ENCODE data around the gene EFCAB5.

GRCh38 chr17:29949696-29950095 is 8.3 kb downstream of the EFCAB5 start:
- no peak for TF ChIP-seq POLR2AphosphoS5 (IDR thresholded peaks at IDR 0.05; ENCODE audit: borderline replicate concordance, low read depth, low read length)
- TF ChIP-seq EZH2 (IDR thresholded peaks at IDR 0.05), result no peak
- TF ChIP-seq FOXP2 (optimal IDR thresholded peaks at IDR 0.05; ENCODE audit: control extremely low read depth, extremely low read length, insufficient read depth), result no peak

All from SK-N-MC (cell line).